ENCODE results near the gene NRF1.

NRF1 gene

GRCh38 chr7:129686063-129686462 is 74.5 kb downstream of the NRF1 start:
- no peak for DNase-seq (ENCODE audit: low spot score)

GRCh38 chr7:129688503-129689222 is 77.1 kb downstream of the NRF1 start:
- no peak for DNase-seq (ENCODE audit: low spot score)

- DNase-seq (ENCODE audit: low spot score) = no peak
These were observed 78.6 kb downstream of the NRF1 start for GRCh38 chr7:129689995-129690581.

- no peak for DNase-seq (ENCODE audit: low spot score)
These were observed 79.2 kb downstream of the NRF1 start for GRCh38 chr7:129690701-129691100.

GRCh38 chr7:129698516-129699418 is 87.2 kb downstream of the NRF1 start:
- DNase-seq (ENCODE audit: low spot score) = peak; percentile 29

GRCh38 chr7:129702316-129702715 is 90.8 kb downstream of the NRF1 start:
- no peak for DNase-seq (ENCODE audit: low spot score)

- DNase-seq (ENCODE audit: low spot score) = no peak
These were observed 91.3 kb downstream of the NRF1 start for GRCh38 chr7:129702761-129703338.

GRCh38 chr7:129703751-129704150 is 92.2 kb downstream of the NRF1 start:
- DNase-seq (ENCODE audit: low spot score) = no peak

- no peak for DNase-seq (ENCODE audit: low spot score)
These were observed 96.5 kb downstream of the NRF1 start for GRCh38 chr7:129707910-129708499.

GRCh38 chr7:129713544-129713943 is 102.0 kb downstream of the NRF1 start:
- DNase-seq (ENCODE audit: low spot score) = no peak

GRCh38 chr7:129714514-129715063 is 103.1 kb downstream of the NRF1 start:
- DNase-seq (ENCODE audit: low spot score) = peak; percentile 22

- no peak for DNase-seq (ENCODE audit: low spot score)
These were observed 108.6 kb downstream of the NRF1 start for GRCh38 chr7:129719980-129720732.

- no peak for DNase-seq (ENCODE audit: low spot score)
These were observed 109.5 kb downstream of the NRF1 start for GRCh38 chr7:129721068-129721467.

GRCh38 chr7:129723679-129724078 is 112.2 kb downstream of the NRF1 start:
- no peak for DNase-seq (ENCODE audit: low spot score)

- no peak for DNase-seq (ENCODE audit: low spot score)
These were observed 113.3 kb downstream of the NRF1 start for GRCh38 chr7:129724796-129725195.

GRCh38 chr7:129728875-129729467 is 117.5 kb downstream of the NRF1 start:
- DNase-seq (ENCODE audit: low spot score) = no peak

GRCh38 chr7:129729511-129729910 is 118.0 kb downstream of the NRF1 start:
- no peak for DNase-seq (ENCODE audit: low spot score)

- DNase-seq (ENCODE audit: low spot score) = no peak
These were observed 118.6 kb downstream of the NRF1 start for GRCh38 chr7:129730159-129730558.

- DNase-seq (ENCODE audit: low spot score) = no peak
These were observed 122.9 kb downstream of the NRF1 start for GRCh38 chr7:129734400-129734799.

GRCh38 chr7:129739427-129739826 is 127.9 kb downstream of the NRF1 start:
- peak; percentile 89 for DNase-seq (ENCODE audit: low spot score)

All from kidney tubule cell (primary cell).